Hindlimb muscle (tissue), 1 donor: ENCODE results near the gene ADARB2. TPM values are rescaled to one million over a fixed set of nuclear protein-coding genes. Genes with fewer than 3 reads are reported as not detected.
"Not testable (repeated sequence)": the region's sequence is repeated elsewhere in the genome, so short reads cannot be mapped to it uniquely, and the experiment has no call there.

ENCODE experiments used
- DNase-seq: peaks from one replicate; pipeline ENCODE4 v3.0.0-alpha.2; 2013
- polyA plus RNA-seq: library from polyadenylated mRNA; unstranded; fragments of 120-200 nt; gene quantifications from one replicate; pipeline ENCODE4 v1.2.1, GENCODE V29; 2013; ENCODE audit not compliant: insufficient read length

The ADARB2 gene
- polyA plus RNA-seq, 1 donor: 0.04 TPM

DNA sequence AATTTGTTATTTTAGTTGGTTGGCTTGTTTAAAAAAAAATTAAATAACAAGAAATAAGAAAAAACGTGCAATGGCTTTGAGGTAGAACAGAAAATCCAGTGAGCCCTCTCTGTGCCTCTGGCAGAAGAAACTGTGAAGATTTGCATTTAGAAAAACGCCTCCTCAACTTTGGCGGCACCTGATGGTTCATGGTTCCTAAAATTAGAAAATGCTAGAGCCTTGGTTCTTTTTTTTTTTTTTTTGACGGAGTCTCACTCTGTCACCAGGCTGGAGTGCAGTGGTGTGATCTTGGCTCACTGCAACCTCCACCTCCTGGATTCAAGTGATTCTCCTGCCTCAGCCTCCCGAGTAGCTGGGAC, 576.0 kb downstream of the ADARB2 start:
- not testable (repeated sequence) for DNase-seq

DNA sequence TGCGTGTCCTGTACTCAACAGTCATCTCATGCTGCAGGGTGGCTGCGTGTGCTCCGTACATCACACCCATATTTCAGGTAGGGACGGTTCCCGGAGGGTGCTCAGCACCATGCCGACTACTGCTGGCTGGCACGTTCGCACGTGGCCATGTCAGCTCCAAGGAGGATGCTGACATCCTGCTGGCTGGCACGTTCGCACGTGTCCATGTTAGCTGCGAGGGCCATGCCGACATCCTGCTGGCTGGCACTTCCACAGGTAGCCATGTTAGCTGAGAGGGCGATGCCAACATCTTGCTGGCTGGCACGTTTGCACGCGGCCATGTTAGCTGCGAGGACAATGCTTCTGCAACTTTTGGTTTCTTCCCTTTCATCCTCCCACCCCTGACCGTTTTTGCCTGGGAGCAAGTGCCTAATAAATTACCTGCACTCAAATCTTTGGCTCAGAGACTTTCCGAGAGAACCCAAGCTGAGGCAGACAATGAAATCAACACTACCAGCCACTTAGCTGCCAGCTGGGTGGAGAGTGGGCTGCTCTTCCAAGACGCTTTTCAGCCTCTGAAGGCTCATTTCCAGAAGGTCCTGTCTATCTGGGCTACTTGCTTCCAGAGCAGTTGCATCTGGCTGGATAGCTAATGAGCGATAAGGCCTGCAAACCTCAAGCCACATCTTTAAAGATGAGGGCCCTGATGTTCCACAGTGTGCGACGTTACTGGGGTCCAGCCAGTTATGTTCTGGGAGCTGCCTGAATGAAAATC, 576.6 kb downstream of the ADARB2 start:
- no peak for DNase-seq

DNA sequence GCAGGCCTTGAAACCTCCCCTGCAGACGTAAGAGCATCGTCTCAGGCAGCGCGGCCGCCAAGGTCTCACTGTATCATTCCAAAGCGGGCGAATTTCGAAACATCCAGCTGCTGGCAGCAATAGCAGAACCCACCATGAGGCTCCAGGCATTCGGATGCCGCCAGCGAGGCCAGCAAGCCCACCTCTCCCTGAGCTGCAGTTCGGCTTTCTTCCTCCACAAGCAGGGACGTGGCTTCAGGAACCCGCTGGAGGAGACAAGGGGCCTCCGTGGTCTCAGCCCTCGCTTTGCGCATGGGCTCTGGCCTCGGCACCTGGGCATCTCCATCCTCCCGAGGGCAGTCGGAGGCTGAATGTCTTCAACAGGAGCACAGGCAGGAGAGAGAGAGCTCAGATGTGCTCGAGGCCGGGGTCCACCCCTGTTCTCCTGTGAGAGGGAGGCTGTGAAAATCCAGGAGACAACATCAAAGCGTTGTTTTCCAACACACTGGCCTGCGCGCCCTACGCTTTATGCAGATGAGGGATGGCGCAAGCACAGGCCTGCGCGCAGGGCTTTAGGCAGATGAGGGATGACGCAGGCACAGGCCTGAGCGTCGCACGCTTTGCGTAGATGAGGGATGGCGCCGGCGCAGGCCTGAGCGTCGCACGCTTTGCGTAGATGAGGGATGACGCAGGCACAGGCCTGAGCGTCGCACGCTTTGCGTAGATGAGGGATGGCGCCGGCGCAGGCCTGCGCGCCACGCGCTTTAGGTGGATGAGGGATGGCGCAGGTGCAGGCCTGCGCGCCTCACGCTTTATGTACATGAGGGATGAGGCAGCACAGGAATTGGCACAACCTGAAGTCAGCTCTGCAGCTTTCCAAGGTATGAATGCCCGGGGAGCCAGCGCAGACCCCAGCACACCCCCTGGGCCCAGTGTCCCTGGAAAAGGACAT, 577.9 kb downstream of the ADARB2 start:
- DNase-seq: no peak

DNA sequence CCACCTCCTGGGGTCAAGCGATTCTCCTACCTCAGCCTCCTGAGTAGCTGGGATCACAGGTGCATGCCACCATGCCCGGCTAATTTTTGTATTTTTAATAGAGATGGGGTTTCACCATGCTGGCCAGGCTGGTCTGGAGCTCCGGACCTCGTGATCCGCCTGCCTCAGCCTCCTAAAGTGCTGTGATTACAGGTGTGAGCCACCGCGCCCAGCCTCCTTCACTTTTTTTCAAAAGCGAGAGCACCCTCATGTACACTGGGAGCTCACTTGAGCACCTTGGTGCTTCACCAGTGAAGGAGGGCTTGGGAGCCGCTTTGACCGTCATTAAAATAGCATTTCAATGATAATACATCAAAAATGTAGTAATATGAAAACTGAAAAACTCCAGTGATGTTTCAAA, 578.8 kb downstream of the ADARB2 start:
- DNase-seq: not testable (repeated sequence)

DNA sequence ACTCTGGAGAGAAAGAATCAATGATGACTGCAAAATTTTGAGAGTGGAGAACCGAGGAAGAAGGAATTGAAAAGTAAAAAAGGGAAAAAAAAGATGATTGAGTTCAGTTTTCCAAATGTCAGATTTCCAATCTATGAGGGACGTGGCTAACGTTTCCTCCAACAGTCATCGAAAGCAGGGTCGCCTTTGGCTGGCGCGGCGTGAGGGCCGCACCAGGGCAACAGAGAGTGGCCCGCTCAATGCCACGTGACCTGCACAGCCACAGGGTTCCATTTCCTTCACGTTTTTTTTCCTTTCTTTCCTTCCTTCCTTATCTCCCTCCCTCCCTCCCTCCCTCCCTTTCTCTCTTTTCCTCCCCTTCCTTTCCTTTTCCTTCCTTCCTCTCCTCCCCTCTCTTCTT, 579.3 kb downstream of the ADARB2 start:
- no peak for DNase-seq

DNA sequence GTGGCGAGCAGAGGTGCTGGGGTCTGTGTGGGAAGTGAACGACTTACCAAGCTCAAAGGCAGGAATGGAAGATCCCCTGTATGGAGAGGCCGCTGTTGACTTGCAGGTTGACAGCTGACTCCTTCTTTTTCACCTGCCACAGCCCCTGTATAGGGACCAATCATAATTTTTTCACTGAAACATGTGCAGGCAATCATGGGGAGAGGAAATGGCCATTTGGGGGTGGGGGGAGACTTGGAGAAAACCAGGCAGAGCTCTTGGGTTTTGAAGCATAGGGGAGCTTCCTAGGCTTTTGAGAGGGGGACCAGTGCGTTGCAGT, 579.8 kb downstream of the ADARB2 start:
- DNase-seq: no peak

DNA sequence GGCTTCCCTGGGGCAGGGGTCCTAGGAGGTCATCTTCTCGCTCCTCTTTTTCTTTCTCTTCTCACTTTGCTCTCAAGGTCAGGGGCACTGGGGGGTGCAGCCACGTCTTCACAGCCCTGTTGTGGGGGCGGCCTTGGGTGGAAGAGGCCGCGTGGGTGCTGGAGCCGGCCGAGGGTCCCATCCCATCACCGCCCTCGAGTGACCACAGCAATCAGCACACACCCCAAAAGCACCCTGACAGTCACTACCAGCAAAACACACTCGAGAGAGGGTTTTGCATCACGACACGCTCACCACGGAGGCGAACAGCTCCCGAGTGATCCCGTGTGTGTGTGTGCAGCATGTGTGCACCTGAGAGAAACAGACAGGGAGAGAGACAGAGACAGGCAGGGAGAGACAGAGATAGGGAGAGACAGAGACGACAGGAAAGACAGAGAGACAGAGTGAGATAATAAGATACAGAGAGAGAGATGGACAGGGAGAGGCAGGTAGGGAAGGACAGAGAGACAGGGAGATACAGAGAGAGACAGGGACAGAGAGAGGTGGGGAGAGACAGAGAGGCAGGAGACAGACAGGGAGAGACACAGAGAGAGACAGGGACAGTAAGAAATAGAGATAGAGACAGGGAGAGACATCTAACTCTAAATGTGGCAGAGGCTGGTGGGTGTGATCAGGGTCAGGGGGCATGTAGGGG, 580.3 kb downstream of the ADARB2 start:
- DNase-seq: no peak

DNA sequence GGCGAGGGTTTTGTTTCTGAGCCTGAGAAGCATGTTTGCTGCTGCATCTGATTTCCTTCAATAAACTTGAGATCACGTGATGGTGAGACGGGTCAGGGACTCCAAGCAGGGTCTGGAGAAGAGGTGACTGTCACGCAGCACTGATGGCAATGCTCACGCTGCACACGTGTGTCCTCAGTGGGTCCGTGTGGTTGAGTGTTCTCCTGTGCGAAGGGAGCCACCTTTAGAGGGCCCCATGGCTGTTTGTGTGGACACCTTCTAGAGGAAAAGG, 580.8 kb downstream of the ADARB2 start:
- DNase-seq: no peak

DNA sequence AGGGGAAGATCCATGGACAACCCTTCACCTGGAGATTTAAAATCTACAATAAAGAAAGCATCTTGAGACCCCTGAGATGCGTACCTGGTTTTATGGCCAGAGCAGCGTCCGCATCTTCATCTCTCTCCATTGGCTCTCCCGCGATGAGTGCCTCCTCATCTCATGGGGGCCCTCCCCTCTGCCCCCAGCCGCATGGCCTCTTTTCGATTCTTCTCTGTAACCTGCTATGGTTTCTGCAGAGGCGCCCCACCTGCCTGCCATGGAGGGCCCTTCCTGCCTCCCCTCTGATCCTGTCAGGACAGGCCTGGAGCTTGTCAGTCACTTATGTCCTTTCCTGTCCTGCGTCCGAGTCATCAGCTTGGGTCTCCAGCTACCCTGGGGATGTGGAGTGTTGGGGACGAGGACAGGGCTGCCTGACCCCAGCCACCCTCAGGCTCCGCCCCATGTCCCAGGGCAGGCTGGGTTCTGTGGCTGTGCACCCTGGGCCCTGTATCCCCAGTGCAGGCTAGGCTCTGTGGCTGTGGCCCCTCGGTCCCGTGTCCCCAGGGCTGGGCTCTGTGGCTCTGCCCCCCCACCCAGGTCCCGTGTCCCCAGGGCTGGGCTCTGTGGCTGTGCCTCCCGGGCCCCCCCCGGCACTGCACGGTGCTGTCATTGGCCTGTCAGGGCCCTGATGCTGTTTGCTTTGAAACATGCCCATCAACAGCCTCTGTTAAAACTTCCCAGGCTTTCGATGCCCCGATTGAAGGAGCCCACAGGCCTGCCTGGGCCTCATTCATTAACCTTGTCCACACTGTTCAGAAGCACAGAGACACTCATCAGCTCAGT, 581.3 kb downstream of the ADARB2 start:
- DNase-seq: no peak

DNA sequence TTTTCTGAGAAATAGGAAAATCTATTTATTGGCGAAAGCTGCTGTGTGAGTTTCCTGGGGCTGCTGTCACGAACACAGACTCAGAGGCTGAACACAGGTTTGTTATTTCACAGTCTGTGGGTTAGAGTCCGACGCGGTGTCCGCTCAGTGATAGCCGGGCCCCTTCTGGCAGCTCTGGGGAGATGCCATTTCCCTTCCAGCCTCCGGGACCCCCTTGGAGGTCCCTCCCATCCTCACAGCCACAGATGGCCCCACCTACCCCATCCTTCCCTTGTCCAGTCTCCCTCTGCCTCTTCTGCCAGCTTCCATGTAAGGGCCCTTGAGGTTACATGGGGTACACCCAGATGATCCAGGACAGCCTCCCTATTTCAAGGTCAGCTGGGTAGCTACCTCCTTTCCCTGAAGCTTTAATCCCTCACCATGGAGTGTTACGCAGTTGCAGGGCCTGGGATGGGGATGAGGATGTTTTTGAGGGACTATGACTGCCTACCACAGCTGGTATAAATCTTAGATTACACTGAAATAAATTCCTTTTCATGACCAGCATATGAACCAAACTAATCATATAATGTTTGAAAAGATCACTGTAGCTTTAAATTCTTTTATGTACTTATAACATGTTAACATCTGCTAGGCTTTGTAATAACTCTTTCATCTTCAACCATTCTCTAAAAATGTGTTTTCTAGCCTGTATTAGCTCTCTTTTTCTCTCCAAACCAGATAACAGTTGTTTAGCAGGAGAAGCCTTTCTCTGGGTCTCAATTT, 582.6 kb downstream of the ADARB2 start:
- DNase-seq: no peak

DNA sequence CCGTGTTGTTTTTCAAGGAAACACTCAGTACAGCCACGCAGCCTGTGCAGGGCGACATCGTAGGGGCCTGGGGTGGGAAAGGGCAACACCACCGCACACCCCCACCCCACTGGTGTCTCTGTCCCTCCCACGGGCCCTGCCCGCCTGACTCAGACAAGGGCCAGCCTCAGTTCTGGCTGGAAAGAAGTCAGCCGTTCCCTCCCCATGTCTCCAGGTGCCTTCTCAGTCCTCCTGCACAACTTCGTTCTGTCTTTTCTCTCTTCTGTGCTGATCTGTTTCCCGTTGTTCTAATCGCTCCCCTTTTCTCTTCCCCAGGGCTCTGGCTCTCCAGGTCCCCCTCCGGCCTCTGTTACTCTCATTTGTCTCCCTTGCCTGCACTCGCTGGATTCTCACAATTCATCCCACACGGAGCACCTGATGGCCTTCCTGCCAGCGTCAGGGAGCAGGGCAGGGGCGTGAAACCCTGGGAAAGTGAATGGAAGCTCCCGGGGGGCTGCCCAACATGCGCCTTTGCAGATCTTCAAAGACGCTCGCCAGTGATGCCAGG, 583.4 kb downstream of the ADARB2 start:
- DNase-seq: no peak

DNA sequence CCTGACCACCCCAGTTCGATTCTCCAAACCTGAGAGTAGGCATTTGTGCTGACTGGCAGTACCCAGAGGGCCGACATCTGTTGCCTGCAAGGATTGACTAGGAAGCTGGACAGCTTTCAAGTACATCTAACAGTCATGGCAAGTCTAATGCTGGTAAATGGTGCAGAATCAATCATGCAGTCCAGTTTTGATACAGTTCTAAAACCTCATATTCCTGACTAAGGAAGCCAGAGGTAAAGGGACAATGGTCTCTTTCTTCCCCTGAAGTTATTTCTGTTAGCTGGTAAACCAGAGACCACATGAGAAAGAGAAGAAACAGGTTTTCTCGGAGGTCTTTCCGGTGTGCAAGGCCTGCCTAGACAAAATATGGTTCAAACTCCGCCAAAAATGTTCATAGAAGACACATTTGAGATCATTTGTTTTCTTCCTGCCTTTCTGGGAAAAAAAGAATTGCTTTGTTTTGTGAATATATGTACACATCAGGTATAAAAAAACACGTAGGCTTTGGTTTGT, 584.0 kb downstream of the ADARB2 start:
- DNase-seq: no peak

DNA sequence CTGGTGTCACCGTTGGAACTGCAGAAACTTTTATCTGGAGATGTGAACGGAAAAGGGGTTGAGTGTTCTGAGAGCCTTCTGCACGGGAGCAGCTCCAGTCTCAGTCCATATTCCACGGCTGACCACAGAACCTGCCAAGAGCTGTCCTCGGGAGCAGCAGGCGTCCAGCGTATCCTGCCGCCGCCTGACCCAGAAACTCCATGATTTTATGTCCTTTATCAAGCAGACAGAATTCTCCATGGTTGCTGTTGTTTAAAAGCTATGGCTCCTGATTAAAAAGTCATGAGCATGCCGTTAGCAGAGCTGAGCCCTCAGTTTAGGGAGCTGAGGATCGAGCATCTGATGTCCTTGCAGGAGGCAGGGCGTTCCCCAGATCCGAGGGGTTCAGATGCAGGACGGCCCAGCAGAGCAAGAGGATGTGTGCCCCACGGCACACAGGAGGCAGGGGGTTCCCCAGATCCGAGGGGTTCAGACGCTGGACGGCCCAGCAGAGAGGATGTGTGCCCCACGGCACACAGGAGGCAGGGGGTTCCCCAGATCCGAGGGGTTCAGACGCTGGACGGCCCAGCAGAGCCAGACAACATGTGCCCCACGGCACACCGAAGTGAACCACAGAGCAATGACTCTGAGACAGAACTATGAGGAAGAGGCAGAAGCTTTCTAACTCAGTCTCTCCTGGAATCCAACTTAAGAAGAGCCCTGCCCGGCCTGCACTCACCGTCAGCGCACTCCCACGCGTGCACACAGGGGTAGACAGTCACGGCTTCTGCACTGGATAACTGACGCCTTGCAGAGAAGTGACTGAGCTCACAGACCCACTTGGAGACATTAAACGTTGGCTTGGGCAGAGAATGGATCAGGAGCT, 584.7 kb downstream of the ADARB2 start:
- no peak for DNase-seq

DNA sequence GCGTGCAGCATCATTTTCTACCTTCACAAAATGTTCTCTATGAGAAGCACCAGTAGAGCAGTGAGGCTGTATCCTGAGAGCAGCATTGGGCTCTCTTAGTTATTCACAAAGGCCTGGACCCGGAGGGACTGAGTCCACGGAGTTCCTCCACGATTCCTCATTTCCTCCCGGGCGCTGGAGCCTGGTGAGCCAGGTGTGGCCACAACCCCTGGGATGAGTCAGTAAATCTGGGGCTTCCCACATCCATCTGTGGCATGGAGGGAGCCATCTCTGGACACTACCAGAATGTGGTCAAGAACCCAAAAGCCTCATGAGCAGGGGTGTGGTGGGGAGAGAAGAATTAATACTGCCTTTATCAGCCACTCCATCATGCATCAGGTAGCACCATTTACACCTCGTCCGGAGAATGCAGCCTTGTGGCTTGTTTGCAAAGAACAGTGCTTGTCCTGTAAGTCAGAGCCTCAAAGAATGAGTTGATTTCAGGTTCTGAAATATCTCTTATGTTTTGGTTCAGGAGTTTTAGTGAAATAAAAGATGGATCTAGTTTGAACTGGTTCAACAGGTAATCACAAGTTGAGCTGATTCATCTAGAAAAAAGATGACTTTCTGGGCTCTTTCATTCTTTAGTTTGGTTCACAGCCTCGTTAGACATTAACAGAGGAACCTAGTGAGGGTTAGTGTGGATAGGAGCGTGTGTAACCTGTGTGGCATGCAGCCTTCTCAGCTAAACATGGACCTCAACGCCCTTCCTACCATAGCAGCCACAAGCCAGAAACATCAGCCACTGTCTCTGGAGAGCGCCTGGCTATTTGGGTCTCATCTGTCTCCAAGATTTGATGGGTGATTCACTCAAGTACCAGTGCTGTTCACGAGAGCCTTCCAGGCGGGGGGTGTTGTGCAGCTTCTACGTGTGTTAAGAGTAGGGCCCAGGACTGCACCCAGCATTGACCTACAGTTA, 586.0 kb downstream of the ADARB2 start:
- no peak for DNase-seq

DNA sequence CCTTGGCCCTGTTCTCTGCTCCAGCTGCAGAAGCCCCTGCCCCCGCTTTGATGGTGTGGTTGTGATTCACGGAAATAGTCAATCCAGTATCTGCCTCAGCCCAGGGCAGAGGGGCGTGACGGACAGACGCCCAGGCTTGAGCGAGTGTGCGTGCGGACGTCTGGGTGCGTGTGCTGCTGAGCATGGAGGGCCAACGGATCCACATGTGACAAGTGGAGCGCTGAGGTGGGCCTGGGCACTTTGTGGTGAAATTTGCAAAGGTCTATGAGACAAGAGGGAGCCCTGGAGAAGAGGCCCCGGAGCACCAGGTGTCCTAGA, 586.7 kb downstream of the ADARB2 start:
- no peak for DNase-seq

DNA sequence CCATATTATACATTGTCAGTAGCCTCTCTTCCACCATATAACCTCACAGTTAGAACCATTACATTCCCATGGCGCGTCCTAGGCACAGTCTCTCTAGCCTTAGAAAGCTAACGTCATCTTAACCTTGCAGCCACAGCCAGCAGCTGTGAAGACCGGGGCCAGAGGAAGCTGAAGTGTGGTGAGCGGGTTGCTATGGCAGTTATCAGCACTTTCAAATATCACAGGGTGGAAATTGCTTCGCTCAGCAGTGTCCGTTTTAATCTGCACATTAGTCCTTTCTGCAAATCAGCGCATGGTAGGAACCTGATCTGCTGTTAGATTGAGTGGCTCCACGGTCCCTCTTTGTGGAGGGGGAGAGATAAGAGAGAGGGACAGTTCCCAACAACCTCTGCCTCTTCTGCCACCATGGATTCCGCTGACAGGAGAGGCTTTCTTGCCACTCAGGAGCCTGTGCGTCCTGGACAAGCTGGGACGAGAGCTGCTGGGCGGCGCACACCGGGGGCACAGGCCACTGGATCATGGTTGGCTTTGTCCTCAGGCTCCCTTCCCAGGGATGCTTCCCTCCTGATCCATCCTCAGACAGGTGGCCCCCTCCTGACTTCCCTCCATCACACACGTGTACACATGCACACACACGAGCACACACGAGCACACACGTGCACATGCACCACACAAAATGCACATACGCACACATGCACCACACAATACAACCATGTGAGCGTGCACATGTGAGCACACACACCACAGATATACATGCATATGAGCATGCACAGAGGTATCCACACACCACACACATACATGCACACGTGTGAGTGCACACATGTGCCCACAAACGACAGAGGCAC, 587.3 kb downstream of the ADARB2 start:
- no peak for DNase-seq

DNA sequence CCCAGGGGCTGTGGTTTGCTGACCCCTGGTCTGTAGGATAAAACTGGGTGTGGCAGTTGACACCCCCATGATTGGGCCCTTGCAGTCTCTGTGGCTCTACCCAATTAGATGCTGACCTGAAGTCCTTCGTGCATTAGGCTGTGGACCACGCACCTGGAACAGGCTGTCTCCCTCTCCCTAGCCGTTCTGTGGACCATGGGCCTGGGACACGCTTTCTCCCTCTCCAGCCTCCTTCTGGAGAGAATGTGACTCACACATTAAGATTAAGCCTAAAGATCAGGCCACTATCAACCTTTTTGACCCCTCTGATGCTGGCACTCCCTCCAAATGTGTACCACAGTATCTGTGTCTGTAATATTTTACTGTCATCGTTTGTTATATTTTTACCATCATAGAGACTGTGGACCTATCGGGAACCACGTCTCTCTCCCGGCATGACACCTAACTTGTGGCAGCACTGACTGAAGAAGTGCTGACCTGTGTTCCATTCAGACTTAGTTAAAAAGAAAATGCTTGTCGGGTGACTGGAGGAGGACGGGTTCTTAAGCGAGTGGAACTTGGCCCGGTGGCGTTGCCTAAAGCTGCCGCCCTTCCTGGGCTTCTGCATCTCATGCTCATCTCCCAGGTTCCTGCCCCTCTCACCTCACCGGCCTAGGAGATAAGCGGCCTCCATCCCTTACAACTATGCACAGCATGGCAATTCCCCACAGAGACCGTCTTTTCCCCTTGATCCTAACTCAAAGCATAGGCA, 588.3 kb downstream of the ADARB2 start:
- no peak for DNase-seq

DNA sequence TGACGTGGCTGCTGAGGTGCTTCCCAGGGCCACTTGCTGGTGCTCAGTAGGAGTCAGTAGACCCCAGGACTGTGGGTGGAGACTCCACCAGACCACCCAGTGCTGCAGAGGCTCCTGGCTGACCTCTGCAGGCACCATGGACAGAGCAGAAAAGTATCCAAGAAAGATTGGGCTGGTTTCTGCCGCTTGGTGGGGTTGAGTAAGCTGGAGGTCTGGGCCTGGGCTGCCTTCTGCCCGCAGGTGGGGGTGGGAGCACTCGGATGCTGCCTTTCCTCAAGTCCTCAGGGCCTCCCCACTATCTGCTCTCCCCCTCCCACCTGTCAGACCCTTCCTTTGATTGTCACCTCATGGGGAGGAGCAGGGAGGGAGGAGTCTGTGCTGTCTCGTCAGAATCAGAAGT, 589.5 kb downstream of the ADARB2 start:
- DNase-seq: no peak
